Stomach smooth muscle (tissue), 2 donors: Measurements from ENCODE around the gene C15orf62.

Experiments
- H3K27ac ChIP-seq: one replicate; pipeline ENCODE4 v1.7.0; 2013; ENCODE audit warnings: mild to moderate bottlenecking, low read length, inconsistent platforms
- H3K27me3 ChIP-seq, 2 donors: one replicate each; pipeline ENCODE4 v1.7.0; 2013; ENCODE audit warnings: low read length in 2 of 2; ENCODE audit not compliant: insufficient read depth in 2 of 2, control insufficient read depth in 1 of 2
- H3K36me3 ChIP-seq, 2 donors: one replicate each; pipeline ENCODE4 v1.7.0; 2013; ENCODE audit warnings: low read length in 2 of 2; ENCODE audit not compliant: control insufficient read depth in 2 of 2, insufficient read depth in 2 of 2
- H3K4me1 ChIP-seq: one replicate; pipeline ENCODE4 v1.7.0; 2013; ENCODE audit warnings: low read length; ENCODE audit not compliant: control insufficient read depth, insufficient read depth
- H3K4me3 ChIP-seq, 2 donors: one replicate each; pipeline ENCODE4 v1.7.0; 2013; ENCODE audit warnings: low read length in 2 of 2
- H3K9ac ChIP-seq, 2 donors: one replicate each; pipeline ENCODE4 v1.7.0; 2013; ENCODE audit warnings: low read length in 2 of 2, mild to moderate bottlenecking in 1 of 2
- H3K9me3 ChIP-seq, 2 donors: one replicate each; pipeline ENCODE4 v1.7.0; 2013; ENCODE audit warnings: low read length in 2 of 2; ENCODE audit not compliant: control insufficient read depth in 2 of 2
- donor health status: healthy.
- donor health status: Pancreatic carcinoma.

The C15orf62 gene

GRCh38 chr15:40785164-40785563 lies 15.4 kb downstream of the C15orf62 start:
- no peak overlapping the region for H3K27ac ChIP-seq

DNA sequence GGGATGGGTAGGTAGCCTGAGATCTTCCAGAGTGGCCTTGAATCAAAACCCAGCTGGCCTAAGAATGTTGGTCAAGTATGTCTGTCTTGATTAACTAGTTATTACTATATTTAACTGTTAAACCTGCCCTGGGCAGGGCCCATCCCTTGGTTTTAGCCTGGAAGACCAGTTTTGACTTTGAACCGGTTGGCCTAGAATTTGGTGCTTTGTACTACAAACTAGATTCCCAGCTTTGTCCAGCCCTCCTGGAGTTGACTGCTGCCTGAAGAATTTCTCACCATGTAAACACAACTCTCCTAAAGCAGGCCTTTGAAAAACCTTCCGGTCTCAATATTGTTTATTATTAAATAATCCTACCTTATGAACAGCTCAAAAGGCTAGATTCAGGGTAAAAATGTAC lies 16.0 kb downstream of the C15orf62 start:
- H3K27ac ChIP-seq, result no peak overlapping the region

More at GRCh38 chr15:40785164-40785563, 15.4 kb downstream of the C15orf62 start:
- H3K4me3 ChIP-seq, result no peak overlapping the region
- H3K27me3 ChIP-seq, result no peaks in the 10 kb centered on the region
- H3K9ac ChIP-seq, result no peak overlapping the region
- H3K4me1 ChIP-seq, result peaks cover 15% of the 10 kb centered on the region
- H3K36me3 ChIP-seq, result no peaks in the 10 kb centered on the region
- H3K9me3 ChIP-seq, result no peaks in the 10 kb centered on the region

DNA sequence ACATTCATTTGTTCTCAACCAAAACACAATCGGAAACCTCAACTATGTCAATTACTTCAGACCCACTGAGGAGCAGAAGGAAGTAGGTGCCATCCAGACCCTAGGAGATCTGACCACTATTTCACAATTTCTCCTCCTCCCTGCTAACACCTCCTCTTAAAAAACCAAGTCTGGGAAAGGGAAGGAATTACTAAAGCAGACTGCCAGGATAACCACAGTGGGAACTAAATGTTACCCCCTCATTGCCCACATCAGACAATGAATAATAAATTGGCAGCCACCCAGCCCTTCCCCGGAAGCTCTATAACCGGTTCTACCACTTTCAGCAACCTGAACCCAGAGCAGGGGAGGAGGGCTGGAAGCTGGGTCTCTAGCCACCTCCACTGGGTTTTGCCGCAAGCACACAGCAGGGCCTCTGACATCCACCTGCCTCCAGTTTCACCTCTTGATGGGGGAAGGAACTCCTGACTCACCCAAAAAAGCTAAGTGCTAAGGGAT lies 17.6 kb downstream of the C15orf62 start:
- Histone ChIP-seq H3K36me3 (peaks cover 0 to 4% of the 10 kb centered on the region in 2 donors), H3K27ac (no peak overlapping the region), H3K27me3 (no peaks in the 10 kb centered on the region), H3K4me3 (no peak overlapping the region), H3K9ac (peak overlapping the region in 1 of 2 donors; percentile 13), H3K9me3 (no peaks in the 10 kb centered on the region), H3K4me1 (peaks cover 15% of the 10 kb centered on the region)

More for the DNA sequence above, 16.0 kb downstream of the C15orf62 start:
- Histone ChIP-seq H3K36me3 (no peaks in the 10 kb centered on the region), H3K4me3 (no peak overlapping the region), H3K9ac (no peak overlapping the region), H3K27me3 (no peaks in the 10 kb centered on the region), H3K4me1 (peaks cover 15% of the 10 kb centered on the region), H3K9me3 (no peaks in the 10 kb centered on the region)

- no peak overlapping the region for H3K27ac ChIP-seq
- H3K9me3 ChIP-seq, result no peaks in the 10 kb centered on the region
- peak overlapping the region in 1 of 2 donors; percentile 13 for H3K9ac ChIP-seq
- peaks cover 0 to 5% of the 10 kb centered on the region in 2 donors for H3K36me3 ChIP-seq
- no peak overlapping the region for H3K4me3 ChIP-seq
- H3K4me1 ChIP-seq, result peaks cover 15% of the 10 kb centered on the region
- no peaks in the 10 kb centered on the region for H3K27me3 ChIP-seq
These were observed 18.2 kb downstream of the C15orf62 start for GRCh38 chr15:40787991-40788390.

- Histone ChIP-seq H3K9ac (no peak overlapping the region), H3K27me3 (no peaks in the 10 kb centered on the region), H3K4me1 (peaks cover 15% of the 10 kb centered on the region), H3K27ac (no peak overlapping the region), H3K4me3 (no peak overlapping the region), H3K9me3 (no peaks in the 10 kb centered on the region), H3K36me3 (peaks cover 0 to 5% of the 10 kb centered on the region in 2 donors)
These were observed 19.3 kb downstream of the C15orf62 start for GRCh38 chr15:40789119-40789518.

GRCh38 chr15:40789999-40790398 lies 20.2 kb downstream of the C15orf62 start:
- Histone ChIP-seq H3K4me1 (peaks cover 15% of the 10 kb centered on the region), H3K27me3 (no peaks in the 10 kb centered on the region), H3K9ac (no peak overlapping the region), H3K36me3 (peaks cover 0 to 5% of the 10 kb centered on the region in 2 donors), H3K4me3 (no peak overlapping the region), H3K9me3 (no peaks in the 10 kb centered on the region), H3K27ac (no peak overlapping the region)

DNA sequence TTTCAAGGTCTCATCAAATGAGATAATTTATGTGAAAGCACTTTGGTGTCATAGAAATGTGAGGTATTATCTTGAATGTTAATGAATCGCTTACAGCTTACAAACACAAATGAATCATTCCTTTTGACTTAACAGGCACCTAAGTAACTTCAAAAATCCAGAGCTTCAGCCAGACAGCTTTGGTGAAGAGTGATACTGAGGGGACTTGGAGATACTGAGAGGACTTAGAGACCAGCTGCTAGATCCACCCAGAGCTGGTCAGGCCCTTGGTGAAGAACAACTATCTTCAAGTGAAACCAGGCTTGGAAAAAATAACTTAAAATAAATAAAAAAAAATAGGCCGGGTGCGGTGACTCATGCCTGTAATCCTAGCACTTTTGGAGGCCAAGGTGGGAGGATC lies 20.9 kb downstream of the C15orf62 start:
- Histone ChIP-seq H3K4me3 (no peak overlapping the region), H3K27me3 (no peaks in the 10 kb centered on the region), H3K4me1 (peaks cover 12% of the 10 kb centered on the region), H3K36me3 (peaks cover 0 to 5% of the 10 kb centered on the region in 2 donors), H3K9me3 (no peaks in the 10 kb centered on the region), H3K27ac (no peak overlapping the region), H3K9ac (no peak overlapping the region)

DNA sequence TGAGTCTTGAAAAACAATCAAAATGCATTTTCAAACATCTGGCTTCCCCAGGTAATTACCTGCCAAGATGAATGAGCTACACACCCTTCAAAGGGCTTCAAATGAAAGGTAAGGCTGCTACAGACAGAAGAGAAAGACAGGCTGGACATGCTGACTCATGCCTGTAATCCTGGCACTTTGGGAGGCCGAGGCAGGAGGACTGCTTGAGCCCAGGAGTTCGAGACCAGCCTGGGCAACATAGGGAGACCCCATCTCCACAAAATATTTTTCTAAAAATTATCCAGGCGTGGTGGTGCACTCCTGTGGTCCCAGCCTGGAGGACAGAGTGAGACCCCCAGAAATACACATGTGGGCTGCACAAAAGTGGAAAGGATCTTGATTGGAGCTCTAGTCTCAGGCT lies 22.6 kb downstream of the C15orf62 start:
- Histone ChIP-seq H3K9ac (no peak overlapping the region), H3K27ac (no peak overlapping the region), H3K27me3 (no peaks in the 10 kb centered on the region), H3K36me3 (peaks cover 0 to 5% of the 10 kb centered on the region in 2 donors), H3K4me1 (peaks cover 6% of the 10 kb centered on the region), H3K9me3 (no peaks in the 10 kb centered on the region), H3K4me3 (no peak overlapping the region)

GRCh38 chr15:40793216-40793989 lies 23.6 kb downstream of the C15orf62 start:
- no peak overlapping the region for H3K27ac ChIP-seq
- no peaks in the 10 kb centered on the region for H3K27me3 ChIP-seq
- peaks cover 4% of the 10 kb centered on the region for H3K4me1 ChIP-seq
- H3K9me3 ChIP-seq, result no peaks in the 10 kb centered on the region
- H3K4me3 ChIP-seq, result no peak overlapping the region
- H3K9ac ChIP-seq, result no peak overlapping the region
- H3K36me3 ChIP-seq, result peaks cover 0 to 7% of the 10 kb centered on the region in 2 donors

- Histone ChIP-seq H3K36me3 (peaks cover 2 to 8% of the 10 kb centered on the region in 2 donors), H3K4me3 (no peak overlapping the region), H3K9me3 (no peaks in the 10 kb centered on the region), H3K4me1 (no peaks in the 10 kb centered on the region), H3K27me3 (no peaks in the 10 kb centered on the region), H3K27ac (no peak overlapping the region), H3K9ac (no peak overlapping the region)
These were observed 26.3 kb downstream of the C15orf62 start for GRCh38 chr15:40796041-40796440.

DNA sequence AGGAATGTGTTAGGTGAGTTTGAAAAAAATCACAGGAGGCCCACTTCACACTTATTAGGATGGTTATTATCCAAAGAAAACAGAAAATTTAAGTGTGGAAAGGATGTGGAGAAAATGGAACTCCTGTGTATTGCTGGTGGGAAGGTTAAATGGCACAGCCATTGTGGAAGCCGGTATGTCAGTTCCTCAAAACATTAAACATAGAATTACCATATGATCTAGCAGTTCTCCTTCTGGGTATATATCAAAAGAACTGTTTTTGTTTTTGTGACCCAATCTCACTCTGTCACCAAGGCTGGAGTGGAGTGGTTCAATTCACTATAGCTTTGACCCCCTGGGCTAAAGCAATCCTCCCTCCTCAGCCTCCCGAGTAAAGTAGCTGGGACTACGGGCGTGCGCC lies 26.7 kb downstream of the C15orf62 start:
- no peak overlapping the region for H3K4me3 ChIP-seq
- H3K4me1 ChIP-seq, result no peaks in the 10 kb centered on the region
- no peak overlapping the region for H3K27ac ChIP-seq
- no peaks in the 10 kb centered on the region for H3K9me3 ChIP-seq
- no peaks in the 10 kb centered on the region for H3K27me3 ChIP-seq
- no peak overlapping the region for H3K9ac ChIP-seq
- peaks cover 4 to 8% of the 10 kb centered on the region in 2 donors for H3K36me3 ChIP-seq
